ENCODE measurements around the gene ZNF335.
A peak's percentile ranks its signal among the peaks of the same experiment; 100 is the strongest.
"Not testable (repeated sequence)": the region's sequence is repeated elsewhere in the genome, so short reads cannot be mapped to it uniquely, and the experiment has no call there.

The ZNF335 gene

GRCh38 chr20:45937765-45938164 is 34.2 kb downstream of the ZNF335 start:
- Histone ChIP-seq H3K36me3 (ENCODE audit: insufficient read depth, low read length) (peaks cover 46% of the 10 kb centered on the region), H3K4me1 (ENCODE audit: insufficient read depth, low read length) (peaks cover 24% of the 10 kb centered on the region), H3K27me3 (ENCODE audit: insufficient read depth, low read length) (no peaks in the 10 kb centered on the region), H3K9me3 (ENCODE audit: insufficient read depth, low read depth, low read length) (no peaks in the 10 kb centered on the region), H3K27ac (ENCODE audit: low read depth, low read length) (peak overlapping the region; percentile 74; the same call in 1 of the 2 replicates), H3K4me3 (ENCODE audit: low read length) (no peak overlapping the region), H3K9ac (ENCODE audit: low read depth, low read length) (peak overlapping the region; percentile 0; the same call in 1 of the 2 replicates)
- WGBS, result 72% methylated on average over 2 of the region's 2 CpGs

GRCh38 chr20:45935416-45936046 is 36.5 kb downstream of the ZNF335 start:
- Histone ChIP-seq H3K4me1 (ENCODE audit: insufficient read depth, low read length) (peaks cover 24% of the 10 kb centered on the region), H3K27me3 (ENCODE audit: insufficient read depth, low read length) (no peaks in the 10 kb centered on the region), H3K27ac (ENCODE audit: low read depth, low read length) (peak overlapping the region; percentile 65), H3K9ac (ENCODE audit: low read depth, low read length) (peak overlapping the region; percentile 90), H3K4me3 (ENCODE audit: low read length) (peak overlapping the region; percentile 100), H3K36me3 (ENCODE audit: insufficient read depth, low read length) (peaks cover 30% of the 10 kb centered on the region), H3K9me3 (ENCODE audit: insufficient read depth, low read depth, low read length) (no peaks in the 10 kb centered on the region)
- WGBS, result 27% methylated on average over 21 of the region's 21 CpGs

GRCh38 chr20:45934586-45935415 is 37.2 kb downstream of the ZNF335 start, which contains the start of gene PCIF1:
Gene PCIF1, plus strand, starts transcription at chr20:45934683. Its CDS starts 4,317 bp downstream, at chr20:45939000.
- under 1% methylated on average over 102 of the region's 102 CpGs for WGBS
- peak within 1 kb of the TSS; percentile 100 for H3K9ac ChIP-seq (ENCODE audit: low read depth, low read length)

GRCh38 chr20:45934046-45934585 is 37.9 kb downstream of the ZNF335 start:
- peaks cover 24% of the 10 kb centered on the region for H3K4me1 ChIP-seq (ENCODE audit: insufficient read depth, low read length)
- H3K9ac ChIP-seq (ENCODE audit: low read depth, low read length), result peak overlapping the region; percentile 100
- H3K27ac ChIP-seq (ENCODE audit: low read depth, low read length), result peak overlapping the region; percentile 99
- H3K9me3 ChIP-seq (ENCODE audit: insufficient read depth, low read depth, low read length), result no peaks in the 10 kb centered on the region
- H3K36me3 ChIP-seq (ENCODE audit: insufficient read depth, low read length), result peaks cover 16% of the 10 kb centered on the region
- H3K27me3 ChIP-seq (ENCODE audit: insufficient read depth, low read length), result no peaks in the 10 kb centered on the region
- H3K4me3 ChIP-seq (ENCODE audit: low read length), result peak overlapping the region; percentile 100
- WGBS, result under 1% methylated on average over 34 of the region's 34 CpGs

More at GRCh38 chr20:45934586-45935415, 37.2 kb downstream of the ZNF335 start, which contains the start of gene PCIF1:
- peaks cover 23% of the 10 kb centered on the region for H3K36me3 ChIP-seq (ENCODE audit: insufficient read depth, low read length)
- no peaks in the 10 kb centered on the region for H3K27me3 ChIP-seq (ENCODE audit: insufficient read depth, low read length)
- peaks cover 24% of the 10 kb centered on the region for H3K4me1 ChIP-seq (ENCODE audit: insufficient read depth, low read length)
- H3K9me3 ChIP-seq (ENCODE audit: insufficient read depth, low read depth, low read length), result no peaks in the 10 kb centered on the region
- peak within 1 kb of the TSS; percentile 100 for H3K4me3 ChIP-seq (ENCODE audit: low read length)
- H3K27ac ChIP-seq (ENCODE audit: low read depth, low read length), result peak within 1 kb of the TSS; percentile 99

- Histone ChIP-seq H3K4me1 (ENCODE audit: insufficient read depth, low read length) (peaks cover 21% of the 10 kb centered on the region), H3K27me3 (ENCODE audit: insufficient read depth, low read length) (no peaks in the 10 kb centered on the region), H3K4me3 (ENCODE audit: low read length) (peak overlapping the region; percentile 100), H3K36me3 (ENCODE audit: insufficient read depth, low read length) (peaks cover 11% of the 10 kb centered on the region), H3K9ac (ENCODE audit: low read depth, low read length) (peak overlapping the region; percentile 100), H3K27ac (ENCODE audit: low read depth, low read length) (peak overlapping the region; percentile 99), H3K9me3 (ENCODE audit: insufficient read depth, low read depth, low read length) (no peaks in the 10 kb centered on the region)
- 30% methylated on average over 22 of the region's 22 CpGs for WGBS
Observed at GRCh38 chr20:45933266-45934045, 38.5 kb downstream of the ZNF335 start.

- not testable (repeated sequence) for H3K9ac ChIP-seq (ENCODE audit: low read depth, low read length); H3K36me3 ChIP-seq (ENCODE audit: insufficient read depth, low read length); H3K9me3 ChIP-seq (ENCODE audit: insufficient read depth, low read depth, low read length); H3K27me3 ChIP-seq (ENCODE audit: insufficient read depth, low read length); H3K4me3 ChIP-seq (ENCODE audit: low read length); H3K27ac ChIP-seq (ENCODE audit: low read depth, low read length); H3K4me1 ChIP-seq (ENCODE audit: insufficient read depth, low read length)
- WGBS, result 94% methylated on average over 17 of the region's 17 CpGs
Observed at GRCh38 chr20:45931680-45932079, 40.3 kb downstream of the ZNF335 start.

- Histone ChIP-seq H3K4me1 (ENCODE audit: insufficient read depth, low read length) (peaks cover 6% of the 10 kb centered on the region; the same call in 1 of the 2 replicates), H3K4me3 (ENCODE audit: low read length) (no peak overlapping the region), H3K36me3 (ENCODE audit: insufficient read depth, low read length) (no peaks in the 10 kb centered on the region), H3K27ac (ENCODE audit: low read depth, low read length) (no peak overlapping the region), H3K9me3 (ENCODE audit: insufficient read depth, low read depth, low read length) (no peaks in the 10 kb centered on the region), H3K9ac (ENCODE audit: low read depth, low read length) (no peak overlapping the region), H3K27me3 (ENCODE audit: insufficient read depth, low read length) (no peaks in the 10 kb centered on the region)
- WGBS, result 86% methylated on average over 14 of the region's 14 CpGs
Observed at GRCh38 chr20:45927071-45927878, 44.7 kb downstream of the ZNF335 start.

GRCh38 chr20:45926731-45927070 is 45.3 kb downstream of the ZNF335 start:
- H3K9ac ChIP-seq (ENCODE audit: low read depth, low read length), result no peak overlapping the region
- WGBS, result 98% methylated on average over 2 of the region's 2 CpGs

GRCh38 chr20:45925821-45926506 is 46.0 kb downstream of the ZNF335 start:
- no peaks in the 10 kb centered on the region for H3K9me3 ChIP-seq (ENCODE audit: insufficient read depth, low read depth, low read length)
- 72% methylated on average over 9 of the region's 9 CpGs for WGBS
- no peak overlapping the region for H3K9ac ChIP-seq (ENCODE audit: low read depth, low read length)
- H3K36me3 ChIP-seq (ENCODE audit: insufficient read depth, low read length), result no peaks in the 10 kb centered on the region
- no peak overlapping the region for H3K4me3 ChIP-seq (ENCODE audit: low read length)
- H3K27me3 ChIP-seq (ENCODE audit: insufficient read depth, low read length), result no peaks in the 10 kb centered on the region
- H3K4me1 ChIP-seq (ENCODE audit: insufficient read depth, low read length), result peaks cover 6% of the 10 kb centered on the region; the same call in 1 of the 2 replicates
- H3K27ac ChIP-seq (ENCODE audit: low read depth, low read length), result no peak overlapping the region

More at GRCh38 chr20:45926731-45927070, 45.3 kb downstream of the ZNF335 start:
- peaks cover 6% of the 10 kb centered on the region; the same call in 1 of the 2 replicates for H3K4me1 ChIP-seq (ENCODE audit: insufficient read depth, low read length)
- H3K9me3 ChIP-seq (ENCODE audit: insufficient read depth, low read depth, low read length), result no peaks in the 10 kb centered on the region
- H3K27me3 ChIP-seq (ENCODE audit: insufficient read depth, low read length), result no peaks in the 10 kb centered on the region
- no peak overlapping the region for H3K27ac ChIP-seq (ENCODE audit: low read depth, low read length)
- no peak overlapping the region for H3K4me3 ChIP-seq (ENCODE audit: low read length)
- H3K36me3 ChIP-seq (ENCODE audit: insufficient read depth, low read length), result no peaks in the 10 kb centered on the region

All from HUES64 (cell line).